ENCODE results near the gene ZNF610. TPM values are rescaled to one million over a fixed set of nuclear protein-coding genes. Genes with fewer than 3 reads are reported as not detected.
"Not testable (repeated sequence)": the region's sequence is repeated elsewhere in the genome, so short reads cannot be mapped to it uniquely, and the experiment has no call there.

The ZNF610 gene
- total RNA-seq (ENCODE audit: unreplicated experiment) = 7.5 TPM
- long read RNA-seq, partial matches to known transcripts = 0 of 2 reads
- long read RNA-seq, other reads (novel, unspliced or antisense) = 2 of 2 reads

DNA sequence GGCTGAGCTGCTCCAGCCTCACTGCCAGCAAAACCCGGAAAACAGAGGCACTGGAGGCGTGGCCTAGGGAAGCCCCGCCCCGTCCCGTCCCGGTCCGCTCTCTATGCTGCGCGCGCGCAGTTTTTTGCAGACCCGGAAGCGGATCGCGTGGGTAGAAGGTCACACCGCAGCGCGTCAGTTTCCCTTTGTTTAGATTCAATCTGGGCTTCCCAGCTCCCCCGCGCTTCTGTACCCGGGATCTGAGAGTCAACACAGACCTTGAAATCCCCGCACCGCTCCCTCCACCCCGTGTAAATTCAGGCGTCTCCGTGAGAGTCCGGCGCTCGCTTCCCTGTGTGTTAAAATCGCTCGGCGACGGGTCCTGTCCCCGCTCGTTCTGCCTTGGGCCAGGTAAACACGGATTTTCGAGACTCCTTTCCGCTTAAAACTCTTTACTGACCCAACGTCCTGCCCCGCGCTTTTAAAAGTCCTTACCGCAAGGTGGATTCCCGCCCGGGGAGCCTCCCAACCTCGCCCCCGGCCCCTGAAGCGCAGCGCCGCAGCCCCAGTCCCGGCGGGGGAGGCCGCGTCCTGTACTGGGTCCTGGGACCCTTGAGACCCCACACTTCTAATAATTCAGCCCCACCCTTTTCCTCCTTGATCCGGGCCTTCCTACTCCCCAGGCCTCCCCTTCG lies at the start of gene ZNF610:
ZNF610 (plus strand) TSS at position 127 of the 674 bp plus-strand sequence. CDS start 12,930 bp downstream, outside the sequence.
- peak; percentile 85 for DNase-seq (ENCODE audit: low spot score)
- Mint-ChIP-seq H3K36me3 (ENCODE audit: low read depth, unreplicated experiment) (peaks cover 28% of the 10 kb centered on the region), H3K27ac (ENCODE audit: unreplicated experiment) (peak within 1 kb of the TSS; percentile 88), H3K27me3 (ENCODE audit: unreplicated experiment) (peaks cover 7% of the 10 kb centered on the region), H3K9me3 (ENCODE audit: unreplicated experiment) (peaks cover 17% of the 10 kb centered on the region), H3K4me3 (ENCODE audit: unreplicated experiment) (peak within 1 kb of the TSS; percentile 96), H3K4me1 (ENCODE audit: unreplicated experiment) (peaks cover 15% of the 10 kb centered on the region)
- TF ChIP-seq, protein P1, sequence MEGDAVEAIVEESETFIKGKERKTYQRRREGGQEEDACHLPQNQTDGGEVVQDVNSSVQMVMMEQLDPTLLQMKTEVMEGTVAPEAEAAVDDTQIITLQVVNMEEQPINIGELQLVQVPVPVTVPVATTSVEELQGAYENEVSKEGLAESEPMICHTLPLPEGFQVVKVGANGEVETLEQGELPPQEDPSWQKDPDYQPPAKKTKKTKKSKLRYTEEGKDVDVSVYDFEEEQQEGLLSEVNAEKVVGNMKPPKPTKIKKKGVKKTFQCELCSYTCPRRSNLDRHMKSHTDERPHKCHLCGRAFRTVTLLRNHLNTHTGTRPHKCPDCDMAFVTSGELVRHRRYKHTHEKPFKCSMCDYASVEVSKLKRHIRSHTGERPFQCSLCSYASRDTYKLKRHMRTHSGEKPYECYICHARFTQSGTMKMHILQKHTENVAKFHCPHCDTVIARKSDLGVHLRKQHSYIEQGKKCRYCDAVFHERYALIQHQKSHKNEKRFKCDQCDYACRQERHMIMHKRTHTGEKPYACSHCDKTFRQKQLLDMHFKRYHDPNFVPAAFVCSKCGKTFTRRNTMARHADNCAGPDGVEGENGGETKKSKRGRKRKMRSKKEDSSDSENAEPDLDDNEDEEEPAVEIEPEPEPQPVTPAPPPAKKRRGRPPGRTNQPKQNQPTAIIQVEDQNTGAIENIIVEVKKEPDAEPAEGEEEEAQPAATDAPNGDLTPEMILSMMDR (IDR thresholded peaks at IDR 0.05; ENCODE audit: unreplicated experiment) = no peak

DNA sequence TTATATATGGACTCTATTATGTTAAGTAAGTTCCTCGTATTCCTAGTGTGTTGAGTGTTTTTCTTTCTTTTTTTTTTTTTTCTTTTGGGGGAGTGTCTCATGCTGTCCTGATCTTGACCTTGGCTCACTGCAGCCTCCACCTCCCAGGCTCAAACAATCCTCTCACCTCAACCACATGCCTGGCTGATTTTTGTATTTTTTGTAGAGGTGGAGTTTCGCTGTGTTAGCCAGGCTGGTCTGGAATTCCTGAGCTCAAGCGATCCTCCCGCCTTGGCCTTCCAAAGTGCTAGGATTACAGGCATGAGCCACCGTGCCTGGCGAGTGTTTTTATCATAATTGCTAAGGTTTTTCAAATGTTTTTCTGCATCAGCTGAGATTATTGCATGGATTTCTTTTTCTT lies 49.8 kb upstream of the ZNF610 start:
- Mint-ChIP-seq H3K27me3 (ENCODE audit: unreplicated experiment) (no peaks in the 10 kb centered on the region), H3K36me3 (ENCODE audit: low read depth, unreplicated experiment) (peaks cover 53% of the 10 kb centered on the region), H3K27ac (ENCODE audit: unreplicated experiment) (no peak overlapping the region), H3K4me1 (ENCODE audit: unreplicated experiment) (no peaks in the 10 kb centered on the region), H3K4me3 (ENCODE audit: unreplicated experiment) (peak overlapping the region; percentile 25), H3K9me3 (ENCODE audit: unreplicated experiment) (no peaks in the 10 kb centered on the region)
- TF ChIP-seq, protein P1 (IDR thresholded peaks at IDR 0.05; ENCODE audit: unreplicated experiment) = no peak
- DNase-seq (ENCODE audit: low spot score) = no peak

DNA sequence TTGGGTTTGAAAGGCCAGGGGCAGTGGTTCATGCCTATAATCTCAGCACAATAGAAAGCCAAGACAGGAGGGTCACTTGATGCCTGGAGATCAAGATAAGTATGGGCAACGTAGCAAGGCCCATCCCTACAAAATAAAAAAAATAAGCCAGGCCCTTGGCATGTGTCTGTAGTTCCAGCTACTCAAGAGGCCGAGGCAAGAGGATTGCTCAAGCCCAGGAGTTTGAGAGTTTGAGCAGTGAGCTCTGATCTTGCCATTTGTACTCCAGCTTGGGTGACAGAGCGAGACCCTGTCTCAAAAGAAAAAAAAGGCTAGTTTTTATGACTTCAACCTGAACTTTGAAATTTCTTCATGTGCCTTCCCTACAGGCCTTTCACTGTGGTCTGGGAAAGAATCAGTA lies 44.3 kb upstream of the ZNF610 start:
- TF ChIP-seq, protein P1 (IDR thresholded peaks at IDR 0.05; ENCODE audit: unreplicated experiment) = no peak
- Mint-ChIP-seq H3K27ac (ENCODE audit: unreplicated experiment) (no peak overlapping the region), H3K36me3 (ENCODE audit: low read depth, unreplicated experiment) (peaks cover 46% of the 10 kb centered on the region), H3K4me3 (ENCODE audit: unreplicated experiment) (no peak overlapping the region), H3K27me3 (ENCODE audit: unreplicated experiment) (no peaks in the 10 kb centered on the region), H3K4me1 (ENCODE audit: unreplicated experiment) (no peaks in the 10 kb centered on the region), H3K9me3 (ENCODE audit: unreplicated experiment) (no peaks in the 10 kb centered on the region)
- DNase-seq (ENCODE audit: low spot score) = no peak

DNA sequence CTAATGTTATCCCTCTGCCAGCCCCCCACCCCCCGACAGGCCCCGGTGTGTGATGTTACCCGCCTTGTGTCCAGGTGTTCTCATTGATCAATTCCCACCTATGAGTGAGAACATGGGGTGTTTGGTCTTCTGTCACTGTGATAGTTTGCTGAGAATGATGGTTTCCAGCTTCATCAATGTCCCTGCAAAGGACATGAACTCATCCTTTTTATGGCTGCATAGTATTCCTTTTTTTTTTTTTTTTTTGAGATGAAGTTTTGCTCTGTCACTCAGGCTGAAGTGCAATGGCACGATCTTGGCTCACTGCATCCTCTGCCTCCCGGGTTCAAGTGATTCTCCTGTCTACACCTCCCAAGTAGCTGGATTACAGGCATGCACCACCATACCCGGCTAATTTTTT lies 43.1 kb upstream of the ZNF610 start:
- H3K27me3 Mint-ChIP-seq (ENCODE audit: unreplicated experiment); H3K9me3 Mint-ChIP-seq (ENCODE audit: unreplicated experiment); H3K4me1 Mint-ChIP-seq (ENCODE audit: unreplicated experiment); DNase-seq (ENCODE audit: low spot score); H3K27ac Mint-ChIP-seq (ENCODE audit: unreplicated experiment); H3K4me3 Mint-ChIP-seq (ENCODE audit: unreplicated experiment): not testable (repeated sequence)
- H3K36me3 Mint-ChIP-seq (ENCODE audit: low read depth, unreplicated experiment) = peaks cover 45% of the 10 kb centered on the region

DNA sequence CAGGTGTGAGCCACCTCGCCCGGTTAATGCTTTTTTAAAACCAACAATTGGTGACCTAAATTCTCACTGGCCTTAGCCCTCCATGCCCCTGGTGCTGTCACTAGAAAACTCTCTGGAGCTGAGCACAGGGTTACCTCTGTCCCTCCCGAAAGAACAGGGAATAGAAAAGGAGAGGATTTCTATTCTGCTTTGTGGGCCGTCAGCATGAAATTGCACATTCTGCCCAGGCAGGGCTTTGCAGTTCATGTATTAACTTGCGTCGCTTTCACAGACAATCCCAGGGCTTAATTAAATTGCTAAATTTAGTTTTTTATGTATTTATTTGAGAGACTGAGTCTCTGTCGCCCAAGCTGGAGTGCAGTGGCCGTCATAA lies 39.7 kb upstream of the ZNF610 start:
- peaks cover 11% of the 10 kb centered on the region for H3K4me1 Mint-ChIP-seq (ENCODE audit: unreplicated experiment)
- TF ChIP-seq, protein P1 (IDR thresholded peaks at IDR 0.05; ENCODE audit: unreplicated experiment) = no peak
- peaks cover 52% of the 10 kb centered on the region for H3K36me3 Mint-ChIP-seq (ENCODE audit: low read depth, unreplicated experiment)
- H3K27ac Mint-ChIP-seq (ENCODE audit: unreplicated experiment) = no peak overlapping the region
- H3K27me3 Mint-ChIP-seq (ENCODE audit: unreplicated experiment) = peaks cover 11% of the 10 kb centered on the region
- DNase-seq (ENCODE audit: low spot score) = peak; percentile 3
- peak overlapping the region; percentile 85 for H3K4me3 Mint-ChIP-seq (ENCODE audit: unreplicated experiment)
- H3K9me3 Mint-ChIP-seq (ENCODE audit: unreplicated experiment) = peaks cover under 1% of the 10 kb centered on the region

Data from endothelial cell (in vitro differentiated cells).